Putamen (tissue), 1 donor: ENCODE measurements around the gene CFAP68.
"Not testable (repeated sequence)": the region's sequence is repeated elsewhere in the genome, so short reads cannot be mapped to it uniquely, and the experiment has no call there.

ENCODE experiments used
- DNase-seq: peaks from one replicate; pipeline ENCODE4 v3.0.0-alpha.2; 2016; ENCODE audit warnings: low spot score

CFAP68 gene

DNA sequence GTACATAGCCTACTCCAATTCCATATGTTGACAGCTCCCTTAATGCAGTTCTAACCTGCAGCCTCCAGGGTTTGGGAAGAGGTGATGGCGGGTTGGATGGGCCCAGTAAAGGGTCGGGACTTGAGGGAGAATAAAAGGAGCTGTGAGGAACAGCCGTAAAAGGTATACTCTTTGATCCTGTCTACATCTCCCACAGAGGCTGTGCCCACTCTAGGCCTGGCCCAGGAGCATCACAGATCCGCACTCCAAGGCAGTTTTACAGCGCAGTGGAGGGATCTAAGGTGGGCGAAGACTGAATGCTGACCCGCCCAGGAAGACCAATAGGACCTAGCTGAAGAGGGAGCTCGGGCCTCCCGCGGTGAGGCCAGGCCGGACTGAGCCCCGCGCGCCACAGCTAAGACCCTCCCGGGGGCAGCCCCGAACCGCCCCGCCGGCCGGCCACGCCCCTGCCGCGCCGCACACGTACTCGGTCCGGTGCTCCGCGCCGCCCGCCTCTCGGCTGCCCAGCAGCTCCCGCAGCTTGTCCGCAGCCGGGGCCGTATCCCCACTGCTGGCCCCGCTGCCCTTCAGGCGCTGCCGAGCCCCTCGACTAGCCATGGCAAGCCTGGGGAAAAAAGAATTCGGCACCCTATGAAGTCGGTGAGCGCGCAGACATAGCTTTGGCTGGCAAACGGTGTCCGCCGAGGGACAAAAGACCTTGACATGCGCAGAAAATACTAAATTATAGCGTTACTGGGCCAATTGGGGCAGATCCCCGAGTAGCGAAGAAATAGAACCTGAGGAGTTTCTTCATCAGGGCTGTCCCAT lies 8.3 kb upstream of the CFAP68 start, which contains the start of gene ALG9:
Gene ALG9 (minus strand): TSS at position 696 of the 807 bp plus-strand sequence. CDS start 99 bp downstream, at position 597.
- DNase-seq: peak; percentile 74

DNA sequence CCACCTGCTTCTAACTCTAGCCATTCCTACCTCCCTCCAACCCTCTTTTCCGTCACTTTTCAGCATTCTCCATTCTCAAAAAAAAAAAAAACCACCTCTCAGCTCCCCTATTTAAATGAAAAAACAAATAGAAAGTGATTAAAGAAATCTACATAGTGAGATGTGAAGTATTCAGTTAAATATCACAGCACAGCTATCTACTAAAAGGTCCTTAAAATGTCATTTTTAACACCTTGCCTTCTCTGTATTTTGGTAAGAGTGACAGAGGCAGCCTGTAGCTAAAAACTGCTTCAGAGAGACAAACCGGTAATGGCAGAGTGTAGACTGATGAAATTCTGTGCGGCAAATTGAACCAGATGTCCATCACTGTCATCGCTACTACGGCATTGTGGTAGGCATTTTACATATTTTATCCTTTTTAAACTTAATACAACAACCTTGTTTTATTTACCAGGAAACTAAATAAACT lies 7.6 kb upstream of the CFAP68 start:
- no peak for DNase-seq

DNA sequence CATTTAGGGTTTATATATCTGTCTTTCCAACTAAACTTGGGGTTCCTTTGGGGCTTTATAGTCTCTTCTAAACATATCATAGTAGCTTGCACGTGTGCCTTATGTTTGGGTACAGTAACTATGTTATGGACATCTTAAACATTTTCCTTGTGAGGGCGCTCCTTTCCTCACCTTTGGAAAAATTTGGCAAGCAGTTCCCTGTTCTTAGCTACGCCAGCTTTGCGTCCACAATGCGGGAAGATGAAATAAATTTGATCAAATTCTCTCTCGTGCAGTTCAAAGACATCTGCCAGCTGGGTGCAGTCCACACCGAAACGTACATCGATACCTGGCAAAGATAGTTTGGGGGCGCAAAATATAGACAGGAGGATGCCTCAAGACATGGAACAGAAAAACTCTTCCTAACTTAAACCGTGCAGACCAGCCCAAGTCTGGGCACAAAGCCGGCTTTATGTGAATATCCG lies 924 bp upstream of the CFAP68 start:
- DNase-seq: no peak

DNA sequence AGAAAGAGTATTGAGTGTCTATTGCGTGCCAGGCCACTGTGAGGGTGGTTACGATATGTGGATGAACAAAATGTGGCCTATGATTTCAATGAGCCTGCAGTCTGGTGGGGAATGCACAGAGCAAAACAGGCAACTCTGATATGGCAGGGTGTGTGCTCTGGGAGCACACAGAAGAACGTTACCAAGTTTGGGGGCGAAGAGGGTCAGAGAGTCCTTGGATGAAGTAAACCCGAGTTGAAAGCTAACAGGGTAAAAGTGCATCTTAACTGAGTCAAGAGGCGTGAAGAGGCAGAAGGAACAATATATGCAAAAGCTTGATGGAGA lies 258 bp downstream of the CFAP68 start:
- DNase-seq: no peak

DNA sequence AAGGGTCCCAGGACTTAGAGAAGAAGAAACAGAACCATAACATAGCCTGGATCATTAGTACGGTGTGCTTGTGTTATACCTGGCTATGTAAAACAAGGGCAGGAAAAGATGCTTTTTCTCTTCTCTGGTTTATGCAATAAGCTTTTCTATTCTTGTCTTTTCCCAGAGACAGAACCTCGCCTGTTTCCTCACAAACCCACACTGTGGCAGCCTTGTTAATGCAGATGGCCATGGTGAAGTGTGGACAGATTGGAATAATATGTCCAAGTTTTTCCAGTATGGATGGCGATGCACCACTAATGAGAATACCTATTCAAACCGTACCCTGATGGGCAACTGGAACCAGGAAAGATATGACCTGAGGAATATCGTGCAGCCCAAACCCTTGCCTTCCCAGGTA lies 2.9 kb downstream of the CFAP68 start:
- no peak for DNase-seq

DNA sequence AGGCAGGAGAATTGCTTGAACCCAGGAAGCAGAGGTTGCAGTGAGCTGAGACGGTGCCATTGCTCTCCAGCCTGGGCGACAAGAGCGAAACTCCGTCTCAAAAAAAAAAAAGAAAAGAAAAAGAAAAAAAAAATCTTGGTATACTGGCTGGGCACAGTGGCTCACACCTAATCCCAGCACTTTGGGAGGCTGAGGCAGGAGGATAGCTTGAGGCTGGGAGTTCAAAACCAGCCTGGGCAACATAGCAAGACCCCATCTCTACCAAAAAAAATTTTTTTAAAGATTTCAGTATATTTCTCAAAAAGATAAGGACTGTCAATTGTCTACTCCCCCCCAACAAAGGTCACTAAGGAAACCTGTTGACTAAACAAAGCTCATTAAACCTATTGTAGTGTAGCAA lies 5.7 kb downstream of the CFAP68 start:
- DNase-seq: not testable (repeated sequence)

DNA sequence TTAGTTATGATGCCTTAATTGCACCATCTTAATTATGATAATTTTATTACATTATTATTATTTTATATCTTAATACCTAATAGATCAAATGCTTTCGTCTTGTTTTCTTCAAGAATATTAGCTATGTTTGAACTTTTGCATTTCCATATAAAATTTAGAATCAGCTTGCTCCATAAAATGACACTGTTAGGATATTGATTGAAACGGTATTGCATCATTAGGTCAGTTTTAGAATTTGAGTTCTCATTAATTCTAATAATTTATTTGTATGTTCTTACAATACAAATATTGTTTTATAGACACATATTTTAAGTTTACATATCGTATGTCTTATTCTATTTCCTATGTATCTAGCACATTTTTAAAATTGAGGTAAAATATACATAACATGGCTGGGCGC lies 6.7 kb downstream of the CFAP68 start:
- no peak for DNase-seq

DNA sequence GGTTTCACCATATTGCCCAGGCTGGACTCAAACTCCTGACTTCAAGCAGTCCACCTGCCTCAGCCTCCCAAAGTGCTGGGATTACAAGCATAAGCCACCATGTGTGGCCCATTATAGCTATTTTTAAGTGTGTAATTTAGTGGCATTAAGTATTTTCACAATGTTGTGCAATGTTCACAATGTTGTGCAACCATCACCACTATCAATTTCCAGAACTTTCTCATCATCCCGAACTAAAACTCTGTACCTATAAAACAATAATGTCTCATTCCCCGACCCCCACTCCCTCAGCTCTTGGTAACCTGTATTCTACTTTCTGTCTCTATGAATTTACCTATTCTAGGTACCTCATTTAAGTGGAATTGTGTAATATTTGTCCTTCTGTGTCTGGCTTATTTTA lies 7.5 kb downstream of the CFAP68 start:
- no peak for DNase-seq

DNA sequence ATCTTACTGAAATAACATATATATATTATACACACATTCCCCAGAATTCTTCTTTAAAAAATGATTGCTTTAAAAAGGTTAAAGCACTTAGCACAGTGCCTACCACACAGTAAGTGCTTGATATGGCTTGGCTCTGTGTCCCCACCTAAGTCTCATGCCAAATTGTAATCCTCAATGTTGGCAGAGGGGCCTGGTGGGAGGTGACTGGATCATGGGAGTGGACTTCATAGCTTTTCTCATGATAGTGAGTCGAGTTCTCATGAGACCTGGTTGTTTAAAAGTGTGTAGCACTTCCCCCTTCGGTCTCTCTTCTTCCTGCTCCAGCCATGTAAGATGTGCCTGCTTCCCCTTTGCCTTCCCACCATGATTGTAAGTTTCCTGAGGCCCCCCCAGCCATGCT lies 26.1 kb downstream of the CFAP68 start:
- no peak for DNase-seq

DNA sequence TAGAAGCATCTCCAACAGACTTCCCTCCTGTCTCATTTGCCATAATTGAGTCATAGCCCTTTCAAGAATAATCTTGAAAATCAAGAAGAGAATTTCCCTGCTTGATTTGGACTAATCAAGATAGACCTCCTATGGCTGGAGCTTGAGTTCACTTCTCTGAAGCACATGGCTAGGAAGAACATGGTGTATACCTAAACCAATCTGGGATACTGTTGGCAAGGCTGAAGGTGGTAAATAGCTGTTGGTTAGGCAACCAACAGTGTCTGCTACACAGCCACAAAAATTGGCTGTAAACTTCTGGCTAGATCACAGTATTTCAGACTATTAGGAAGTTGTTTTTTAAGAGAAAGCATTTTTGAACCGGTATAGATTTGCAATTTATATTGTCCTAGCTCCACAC lies 27.3 kb downstream of the CFAP68 start:
- no peak for DNase-seq

DNA sequence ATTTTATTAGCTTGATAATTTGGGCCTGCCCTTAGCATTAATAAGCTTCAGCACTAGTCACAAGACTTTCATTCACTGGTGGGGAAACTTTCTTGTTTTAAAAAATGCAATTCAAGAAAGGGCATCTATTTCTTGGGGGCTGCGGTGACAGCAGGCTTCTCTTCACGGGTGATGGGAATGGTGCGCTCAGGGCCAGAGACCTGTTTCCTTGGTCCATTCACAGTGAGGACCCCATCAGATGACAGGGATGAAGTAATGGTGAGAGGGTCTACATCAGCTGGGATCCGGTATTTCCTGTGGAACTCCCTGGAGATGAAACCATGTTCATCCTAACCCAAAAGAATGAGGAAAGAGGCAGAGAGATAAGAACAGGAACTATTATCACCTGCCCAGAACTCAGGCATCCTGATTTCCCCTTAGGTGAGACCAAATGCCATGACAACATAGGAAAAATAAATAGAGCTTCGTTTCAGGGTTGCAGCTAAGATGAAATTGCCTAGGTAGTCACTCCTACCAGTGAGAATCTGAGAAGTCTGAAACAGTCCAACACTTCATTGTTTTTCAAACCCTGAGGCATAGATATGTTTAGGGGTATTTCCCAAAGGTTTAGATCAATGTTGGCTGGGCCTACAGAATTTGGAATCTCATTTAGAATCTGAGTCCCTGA lies 29.4 kb downstream of the CFAP68 start:
- no peak for DNase-seq

DNA sequence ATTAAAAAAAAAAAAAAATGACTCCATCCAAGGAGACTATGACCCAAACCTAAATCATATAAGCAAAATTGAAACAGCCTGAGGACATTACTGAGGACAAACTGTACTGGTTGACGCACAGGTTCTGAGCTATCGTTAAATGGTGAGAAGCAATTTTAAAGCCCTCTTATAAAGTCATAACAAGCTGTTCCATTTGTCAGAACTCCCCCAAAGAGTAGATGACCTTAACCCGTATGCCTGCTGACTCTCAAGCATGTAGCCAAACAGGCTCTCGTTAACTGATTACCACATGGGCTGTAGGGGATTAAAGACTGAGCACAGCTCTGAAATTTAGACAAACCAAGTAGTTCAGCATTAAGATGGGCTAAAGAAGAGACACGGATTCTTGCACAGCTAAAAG lies 30.0 kb downstream of the CFAP68 start:
- DNase-seq: no peak

DNA sequence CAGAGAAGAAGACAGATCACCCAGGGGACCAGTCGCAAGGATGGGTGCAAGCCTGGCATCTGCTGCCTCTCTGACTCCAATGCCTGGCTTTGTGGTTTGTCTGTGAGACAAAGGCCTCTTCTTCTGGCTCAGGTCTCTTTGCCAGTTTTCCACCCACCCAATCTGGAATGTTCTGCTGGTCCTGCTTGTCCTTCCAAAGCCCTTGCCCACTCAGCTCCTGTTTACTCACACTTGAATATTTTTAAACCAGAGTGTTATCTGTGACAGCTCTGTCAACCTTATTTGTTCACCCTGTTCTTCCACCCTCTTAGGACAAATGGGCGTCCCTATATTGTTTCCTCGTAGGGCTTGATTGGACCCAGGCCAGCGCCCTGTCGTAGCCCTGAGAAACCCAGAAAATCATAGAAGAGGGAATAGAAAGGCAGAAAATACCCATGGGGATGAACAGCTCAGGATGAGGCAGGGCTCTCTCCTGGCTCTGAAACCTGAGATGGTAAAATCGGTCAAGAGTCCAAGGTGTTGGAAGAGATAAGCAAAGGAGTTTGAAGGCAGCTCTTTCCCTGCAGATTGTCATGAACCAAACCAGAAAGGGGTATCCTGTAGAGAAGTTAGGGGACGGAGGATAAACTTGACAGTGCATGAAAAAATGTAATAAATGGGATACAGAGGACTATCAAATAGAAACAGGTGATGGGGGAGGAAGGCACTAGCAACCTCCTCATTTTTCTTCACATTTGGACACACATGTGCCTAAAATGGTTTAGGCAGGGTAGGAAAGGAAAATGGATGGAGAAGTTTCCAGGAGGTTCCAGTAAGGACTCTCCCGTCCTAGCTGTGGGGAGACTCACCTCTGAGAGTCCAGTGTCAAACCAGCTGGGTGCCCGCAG lies 31.6 kb downstream of the CFAP68 start:
- DNase-seq: peak; percentile 95

DNA sequence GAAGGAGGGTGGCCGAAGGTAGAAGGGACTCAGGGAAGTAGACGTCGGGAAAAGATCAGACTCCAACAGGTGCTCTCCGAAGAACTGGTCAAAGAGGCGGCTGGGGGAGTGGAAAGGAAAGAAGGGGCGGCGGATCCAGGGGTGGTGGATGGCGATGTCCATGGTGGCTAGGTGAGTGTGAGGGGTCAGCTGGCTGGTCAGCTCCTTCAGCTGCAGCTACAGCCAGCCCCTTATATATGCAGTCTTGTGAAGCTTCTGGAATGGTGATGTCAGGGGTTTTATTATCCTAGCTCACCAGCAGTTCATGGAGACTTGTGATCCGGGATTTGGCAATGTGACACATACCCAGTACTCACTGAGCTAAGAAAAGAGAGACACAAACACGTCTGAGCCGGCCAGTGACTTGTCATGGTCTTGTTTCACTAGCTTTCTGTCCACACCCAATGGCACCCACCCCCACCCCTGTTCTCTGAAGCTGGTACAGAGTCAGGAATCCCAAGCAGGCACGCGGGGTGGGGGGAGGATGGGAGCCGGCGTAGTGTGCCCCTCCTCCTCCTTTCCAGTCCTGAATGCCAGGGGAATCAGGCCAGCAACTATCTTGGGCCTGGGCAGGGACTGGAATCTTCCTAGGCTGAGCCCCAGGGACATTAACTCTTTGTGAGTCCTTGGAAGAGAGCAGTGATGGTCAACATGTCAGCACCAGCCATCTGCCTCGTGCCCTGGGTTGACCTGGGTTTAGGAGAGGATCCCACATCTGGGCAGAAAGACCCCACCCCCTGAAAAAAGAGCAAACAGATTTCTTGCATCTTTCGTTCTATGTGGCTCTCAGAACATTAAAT lies 32.4 kb downstream of the CFAP68 start, which contains the start of gene CRYAB:
Gene CRYAB (minus strand): TSS at position 208 of the 839 bp plus-strand sequence. CDS start 46 bp downstream, at position 162.
- DNase-seq: peak; percentile 96

DNA sequence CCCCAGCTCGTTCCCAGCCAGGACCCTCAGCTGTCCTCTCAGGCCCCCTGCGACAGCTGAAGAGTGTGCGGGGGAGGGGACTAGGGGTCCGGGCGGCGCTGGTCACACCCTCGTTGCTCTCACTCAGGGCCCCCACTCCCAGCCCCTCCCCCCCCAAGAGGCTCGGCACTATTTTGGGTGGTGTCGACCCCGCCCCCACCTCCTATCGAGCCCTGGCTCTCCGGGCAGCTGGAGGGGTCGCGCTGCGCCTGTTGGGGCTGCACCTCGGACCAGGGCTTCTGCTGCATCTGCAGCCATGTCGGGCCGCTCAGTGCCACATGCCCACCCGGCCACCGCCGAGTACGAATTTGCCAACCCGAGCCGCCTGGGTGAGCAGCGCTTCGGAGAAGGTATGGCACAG lies 33.2 kb downstream of the CFAP68 start, which contains the start of gene HSPB2:
Gene HSPB2 (plus strand): TSS at position 200 of the 400 bp plus-strand sequence. CDS start 96 bp downstream, at position 296.
- DNase-seq: peak; percentile 19

DNA sequence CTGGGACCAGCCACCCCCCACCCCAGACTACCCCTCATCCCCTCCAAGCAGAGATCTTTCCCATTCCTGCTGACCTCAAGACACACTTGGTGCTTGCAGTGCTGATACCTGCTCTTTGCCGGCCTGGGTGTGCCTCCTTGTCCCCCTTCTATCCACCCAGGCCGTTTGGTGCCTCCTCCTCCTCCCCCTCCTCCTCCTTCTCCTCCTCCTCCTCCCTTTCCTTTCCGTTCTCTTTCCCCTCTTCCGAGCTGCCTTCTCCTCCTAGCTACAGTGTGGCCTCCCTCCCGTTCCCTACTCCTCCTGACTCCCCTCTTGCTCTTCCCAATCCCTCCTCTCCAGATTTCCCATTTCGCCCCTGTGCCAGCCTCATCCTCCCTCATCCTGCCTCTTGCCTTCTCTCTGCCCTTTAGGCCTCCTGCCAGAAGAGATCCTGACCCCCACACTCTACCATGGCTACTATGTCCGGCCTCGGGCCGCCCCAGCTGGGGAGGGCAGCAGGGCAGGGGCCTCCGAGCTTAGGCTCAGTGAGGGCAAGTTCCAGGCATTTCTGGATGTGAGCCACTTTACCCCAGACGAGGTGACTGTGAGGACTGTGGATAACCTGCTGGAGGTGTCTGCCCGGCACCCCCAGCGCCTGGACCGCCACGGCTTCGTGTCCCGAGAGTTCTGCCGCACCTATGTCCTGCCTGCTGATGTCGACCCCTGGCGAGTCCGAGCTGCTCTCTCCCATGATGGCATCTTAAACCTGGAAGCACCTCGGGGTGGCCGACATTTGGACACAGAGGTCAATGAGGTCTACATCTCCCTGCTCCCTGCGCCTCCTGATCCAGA lies 33.9 kb downstream of the CFAP68 start:
- DNase-seq: peak; percentile 53

DNA sequence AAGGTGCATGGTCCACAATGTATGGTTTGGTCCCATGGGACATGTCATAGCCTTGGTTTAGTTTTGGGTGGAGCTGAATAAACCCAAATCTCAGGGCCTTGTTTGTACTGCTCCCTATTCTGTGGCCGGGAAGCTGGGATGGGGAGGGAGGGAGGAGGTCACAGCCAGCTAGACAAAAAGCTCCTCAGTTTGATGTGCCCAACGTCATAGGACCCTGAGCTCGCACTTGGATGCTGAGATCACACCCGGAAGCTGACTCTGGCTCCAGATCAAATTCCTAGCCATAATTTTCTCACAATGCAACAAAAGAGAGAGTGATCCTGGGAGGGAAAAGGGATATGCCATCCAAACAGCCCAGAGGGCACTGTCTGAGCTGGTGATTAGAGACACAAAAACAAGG lies 34.7 kb downstream of the CFAP68 start:
- DNase-seq: peak; percentile 93

DNA sequence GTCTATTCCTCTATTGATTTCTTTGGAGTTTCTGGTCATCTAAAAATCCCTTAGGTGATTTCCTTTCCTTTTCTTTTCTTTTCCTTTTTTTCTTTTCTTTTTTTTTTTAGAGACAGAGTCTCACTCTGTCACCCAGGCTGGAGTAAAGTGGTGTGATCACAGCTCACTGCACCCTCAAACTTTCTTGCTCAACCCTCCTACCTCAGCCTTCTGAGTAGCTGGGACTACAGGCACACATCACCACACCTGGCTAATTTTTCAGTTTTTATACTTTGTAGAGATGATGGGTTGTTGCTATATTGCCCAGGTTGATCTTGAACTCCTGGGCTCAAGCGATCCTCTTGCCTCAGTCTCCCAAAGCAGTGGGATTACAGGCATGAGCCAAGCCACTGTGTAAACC lies 37.4 kb downstream of the CFAP68 start:
- DNase-seq: no peak

DNA sequence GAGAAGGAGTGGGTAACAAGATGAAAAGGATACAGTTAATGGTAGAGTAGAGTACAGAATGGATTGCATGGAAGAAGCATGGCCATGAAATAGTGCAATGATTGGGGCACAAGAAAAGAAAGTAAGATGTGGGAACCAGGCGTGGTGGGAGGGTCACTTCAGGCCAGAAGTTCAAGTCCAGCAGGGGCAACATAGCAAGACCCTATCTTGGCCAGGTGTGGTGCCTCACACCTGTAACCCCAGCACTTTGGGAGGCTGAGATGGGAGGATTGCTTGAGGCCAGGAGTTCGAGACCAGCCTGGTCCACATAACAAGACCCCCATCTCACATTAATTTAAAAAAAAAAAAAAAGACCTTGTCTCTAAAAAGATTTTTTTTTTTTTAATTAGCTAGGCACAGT lies 38.0 kb downstream of the CFAP68 start:
- DNase-seq: no peak

DNA sequence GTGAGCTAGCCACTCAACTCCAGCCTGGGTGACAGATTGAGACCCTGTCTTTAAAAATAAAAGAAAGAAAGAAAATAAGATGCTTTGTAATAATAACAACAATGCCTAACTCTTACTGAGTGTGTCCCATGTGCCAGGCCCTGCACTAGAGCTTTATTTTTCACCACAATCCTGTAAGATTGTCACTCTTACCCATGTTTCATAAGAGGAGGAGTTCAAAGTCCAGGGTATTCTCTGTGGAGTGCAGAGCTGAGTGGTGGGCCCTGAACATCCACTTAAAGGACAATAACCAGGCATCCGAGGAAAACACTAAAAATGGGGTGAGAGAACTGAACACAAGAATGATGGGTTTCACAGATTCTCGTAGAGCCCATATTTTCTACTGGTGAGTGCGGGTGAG lies 38.4 kb downstream of the CFAP68 start:
- DNase-seq: no peak
